GM19099 (cell line): ENCODE results near the gene ST6GALNAC5.

Experiments used
- POLR2A ChIP-seq: IDR thresholded peaks from 3 replicates; pipeline ENCODE4 v1.6.1; 2011; ENCODE audit warnings: low read depth; ENCODE audit not compliant: insufficient read length; ENCODE audit errors: extremely low read depth

ST6GALNAC5 gene

DNA sequence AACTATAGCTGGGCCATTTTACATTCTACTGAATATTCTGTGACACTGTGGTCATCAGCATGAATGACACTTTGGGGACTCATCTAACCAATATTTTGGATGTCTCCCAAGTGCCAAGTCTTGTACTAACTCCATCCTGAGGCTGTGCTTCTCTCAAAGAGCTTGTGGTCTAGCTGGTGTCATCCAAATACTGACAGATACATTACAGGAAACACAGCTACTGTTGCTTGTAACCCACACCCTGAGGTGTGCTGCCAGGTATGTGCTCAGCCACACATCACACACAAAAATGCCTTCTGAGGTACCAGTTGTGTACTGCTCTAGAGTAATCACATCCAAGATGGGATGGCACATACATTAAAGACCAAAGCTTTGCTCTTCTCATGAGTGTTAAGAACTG lies 81.6 kb downstream of the ST6GALNAC5 start:
- no peak for TF ChIP-seq POLR2A

DNA sequence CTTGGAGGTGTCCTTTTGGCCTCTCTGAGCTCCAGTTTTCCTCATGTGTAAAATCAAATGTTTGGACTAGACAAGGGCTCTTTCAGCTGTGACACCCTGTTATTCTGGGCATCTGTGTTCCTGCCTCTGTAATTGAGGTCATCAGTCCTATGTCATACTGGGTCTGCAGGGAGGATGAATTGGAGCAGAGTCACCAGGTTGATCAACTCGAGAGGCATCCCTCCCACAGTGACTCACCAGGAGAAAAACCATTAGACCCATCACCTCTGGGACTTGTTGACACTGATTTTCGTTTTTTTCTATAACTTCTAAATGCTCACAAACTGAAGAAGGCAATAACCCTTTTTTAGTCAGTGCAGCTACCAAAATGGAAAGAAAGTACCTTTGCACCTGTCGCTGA lies 82.2 kb downstream of the ST6GALNAC5 start:
- no peak for TF ChIP-seq POLR2A

DNA sequence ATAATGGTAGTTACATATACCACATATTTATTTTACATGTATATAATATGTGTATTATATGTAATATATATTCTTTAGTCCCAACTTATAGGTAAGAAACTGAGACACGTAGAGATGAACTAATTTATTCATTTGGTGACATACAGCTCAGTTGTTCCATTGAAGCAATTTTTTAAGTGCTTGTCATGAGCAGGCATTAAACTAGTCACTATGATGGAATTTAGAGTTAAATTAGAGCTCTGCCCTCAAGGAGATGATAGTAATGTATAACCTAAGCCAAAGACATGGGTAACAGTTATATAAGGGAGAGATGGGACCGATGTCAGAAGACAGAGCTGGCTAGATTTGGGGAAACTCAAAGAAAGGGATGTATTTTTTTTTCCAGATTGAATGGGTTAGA lies 83.0 kb downstream of the ST6GALNAC5 start:
- TF ChIP-seq POLR2A: no peak

DNA sequence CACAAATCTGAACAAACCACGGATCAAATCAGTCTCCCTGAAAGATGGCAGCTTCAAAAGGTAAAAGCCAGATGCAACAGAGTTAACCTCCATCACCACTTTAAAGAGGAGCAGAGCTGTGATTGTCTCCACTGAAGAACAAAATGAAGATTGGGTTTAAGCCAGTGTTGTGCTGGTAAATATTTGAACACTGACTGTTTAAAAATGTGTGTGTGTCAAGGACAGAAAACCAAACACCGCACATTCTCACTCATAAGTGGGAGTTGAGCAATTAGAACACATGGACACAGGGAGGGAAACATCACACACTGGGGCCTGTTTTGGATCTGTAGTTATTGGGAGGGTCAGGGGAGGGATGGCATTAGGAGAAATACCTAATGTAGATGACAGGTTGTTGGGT lies 83.9 kb downstream of the ST6GALNAC5 start:
- TF ChIP-seq POLR2A: no peak

DNA sequence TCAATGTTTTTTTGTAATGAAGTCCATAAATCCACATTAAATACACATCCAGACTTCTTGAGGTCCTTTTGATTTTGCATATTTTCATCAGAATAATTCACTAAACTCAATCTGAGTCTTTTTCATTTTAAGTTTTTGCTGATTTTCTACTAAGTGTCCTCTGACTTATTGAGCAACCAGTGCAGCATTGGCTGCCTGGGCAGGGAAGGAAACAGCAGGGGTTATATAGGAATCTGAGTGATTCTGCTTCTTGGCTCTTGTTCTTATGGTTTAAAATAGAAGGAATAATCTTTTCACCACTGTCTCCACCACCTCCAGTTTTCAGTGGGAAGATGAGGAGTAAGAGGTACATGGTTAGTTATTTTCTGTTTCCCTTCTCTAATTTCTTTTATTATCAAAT lies 88.4 kb downstream of the ST6GALNAC5 start:
- no peak for TF ChIP-seq POLR2A

- no peak for TF ChIP-seq POLR2A
Observed at GRCh38 chr1:76957961-76958360, 90.7 kb downstream of the ST6GALNAC5 start.

- TF ChIP-seq POLR2A: no peak
Observed at GRCh38 chr1:76958828-76959227, 91.5 kb downstream of the ST6GALNAC5 start.

- no peak for TF ChIP-seq POLR2A
Observed at GRCh38 chr1:76959556-76959955, 92.3 kb downstream of the ST6GALNAC5 start.

DNA sequence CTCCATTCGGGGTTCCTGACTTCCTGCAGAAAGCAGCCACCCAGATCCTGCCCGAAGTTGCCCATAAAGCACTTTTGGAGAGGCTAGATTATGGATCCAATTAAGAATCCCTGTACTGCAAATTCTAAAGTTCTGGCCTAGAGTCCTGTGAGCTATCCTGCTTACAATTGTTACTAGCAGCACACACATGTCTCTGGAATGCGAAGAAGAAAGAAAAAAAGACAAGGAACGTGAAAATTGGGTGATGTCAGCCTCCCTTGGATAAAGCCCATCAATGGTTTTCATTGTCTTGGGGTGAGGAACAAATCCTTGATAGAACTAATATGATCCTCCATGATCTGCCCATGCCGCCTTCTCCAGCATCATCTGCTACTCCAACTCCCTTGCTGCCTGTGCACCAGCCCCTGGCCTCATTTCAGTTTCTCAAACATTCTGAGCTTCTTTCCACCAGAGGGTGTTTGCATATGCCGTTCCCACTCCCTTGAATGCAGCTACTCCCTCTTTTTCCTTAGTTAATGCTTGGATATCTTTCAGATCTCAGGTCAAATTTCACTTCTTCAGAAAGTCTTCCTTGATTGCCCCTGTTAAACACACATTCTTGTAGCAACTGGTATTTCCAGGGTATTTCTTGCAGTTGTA lies 94.0 kb downstream of the ST6GALNAC5 start:
- TF ChIP-seq POLR2A: no peak

- no peak for TF ChIP-seq POLR2A
Observed at GRCh38 chr1:76961820-76962207, 94.5 kb downstream of the ST6GALNAC5 start.

GRCh38 chr1:76989976-76990375 lies 122.7 kb downstream of the ST6GALNAC5 start:
- TF ChIP-seq POLR2A: no peak

DNA sequence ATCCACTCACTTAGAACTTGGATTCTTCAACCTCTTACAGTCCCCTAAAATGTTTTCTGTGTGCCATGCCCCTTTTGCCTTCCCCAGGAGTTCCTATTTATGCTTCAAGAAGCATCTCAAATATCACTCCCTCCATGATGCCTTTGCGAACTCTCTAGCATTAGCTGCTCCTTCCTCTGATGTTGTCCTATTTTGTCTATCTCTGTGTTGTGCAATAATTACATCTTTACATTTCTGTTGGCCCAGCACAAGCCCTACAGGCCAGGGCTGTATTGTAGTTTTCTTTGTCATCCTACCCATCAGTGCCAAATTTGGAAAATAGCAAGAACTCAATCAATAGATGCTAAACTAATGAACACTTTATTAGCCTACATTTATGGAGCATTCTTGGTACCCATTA lies 125.8 kb downstream of the ST6GALNAC5 start:
- no peak for TF ChIP-seq POLR2A

- no peak for TF ChIP-seq POLR2A
Observed at GRCh38 chr1:76998582-76999223, 131.4 kb downstream of the ST6GALNAC5 start.

DNA sequence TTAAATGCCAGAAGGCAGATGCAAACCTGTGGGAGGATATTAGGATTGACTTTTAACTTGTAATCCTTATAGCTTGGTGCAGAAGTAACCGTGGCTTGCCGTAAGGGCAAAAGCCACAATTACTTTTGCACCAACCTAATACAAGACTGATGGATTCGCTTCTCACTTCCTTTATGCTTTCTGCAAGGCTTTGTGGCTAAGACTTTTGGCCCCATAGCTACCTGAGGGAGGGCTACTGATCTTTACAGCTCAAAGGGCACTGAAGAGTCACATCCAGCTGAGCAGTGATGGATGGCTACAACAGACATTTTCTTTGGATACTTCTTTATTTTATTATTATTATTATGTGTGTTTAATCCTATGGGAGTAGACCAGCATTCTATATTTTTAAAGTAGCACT lies 140.4 kb downstream of the ST6GALNAC5 start:
- TF ChIP-seq POLR2A: no peak

DNA sequence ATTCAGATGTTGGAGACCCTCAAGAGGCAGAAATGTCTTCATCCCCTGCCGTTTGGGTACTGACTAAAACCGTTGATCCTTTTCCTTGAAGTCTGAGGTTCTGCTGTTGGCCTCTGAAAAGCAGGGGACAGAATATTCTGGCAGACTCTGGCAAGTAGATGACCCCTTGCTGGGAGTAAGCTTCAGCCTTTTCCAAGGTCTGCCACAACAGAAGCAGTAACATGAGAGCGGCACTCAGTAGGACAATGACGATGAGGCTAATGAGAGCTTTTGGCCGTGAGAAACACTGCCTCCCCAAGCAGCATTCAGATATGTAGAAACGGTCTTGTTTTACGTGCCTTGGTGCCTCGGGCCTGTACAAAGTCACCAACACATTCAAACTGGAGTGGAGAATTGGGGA lies 143.7 kb downstream of the ST6GALNAC5 start:
- TF ChIP-seq POLR2A: no peak

DNA sequence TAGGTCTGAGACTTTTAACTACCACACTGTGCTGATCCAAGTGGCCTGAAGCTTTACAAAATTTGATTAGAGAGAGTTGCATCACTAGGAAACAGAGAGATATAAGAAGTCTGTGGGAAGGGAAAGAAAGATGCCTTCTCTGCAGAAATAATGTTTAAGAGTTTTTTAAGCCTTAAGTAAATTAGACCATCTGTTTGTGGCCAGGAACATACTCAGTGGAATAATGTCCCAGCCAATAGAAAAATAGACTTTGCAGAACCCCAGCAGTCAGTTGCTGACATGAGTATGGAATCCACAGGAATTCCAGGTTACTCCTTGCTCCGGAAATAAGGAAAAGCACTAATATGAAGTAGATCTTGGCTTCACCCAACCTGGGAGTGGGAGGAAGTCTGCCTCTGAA lies 144.8 kb downstream of the ST6GALNAC5 start:
- no peak for TF ChIP-seq POLR2A

DNA sequence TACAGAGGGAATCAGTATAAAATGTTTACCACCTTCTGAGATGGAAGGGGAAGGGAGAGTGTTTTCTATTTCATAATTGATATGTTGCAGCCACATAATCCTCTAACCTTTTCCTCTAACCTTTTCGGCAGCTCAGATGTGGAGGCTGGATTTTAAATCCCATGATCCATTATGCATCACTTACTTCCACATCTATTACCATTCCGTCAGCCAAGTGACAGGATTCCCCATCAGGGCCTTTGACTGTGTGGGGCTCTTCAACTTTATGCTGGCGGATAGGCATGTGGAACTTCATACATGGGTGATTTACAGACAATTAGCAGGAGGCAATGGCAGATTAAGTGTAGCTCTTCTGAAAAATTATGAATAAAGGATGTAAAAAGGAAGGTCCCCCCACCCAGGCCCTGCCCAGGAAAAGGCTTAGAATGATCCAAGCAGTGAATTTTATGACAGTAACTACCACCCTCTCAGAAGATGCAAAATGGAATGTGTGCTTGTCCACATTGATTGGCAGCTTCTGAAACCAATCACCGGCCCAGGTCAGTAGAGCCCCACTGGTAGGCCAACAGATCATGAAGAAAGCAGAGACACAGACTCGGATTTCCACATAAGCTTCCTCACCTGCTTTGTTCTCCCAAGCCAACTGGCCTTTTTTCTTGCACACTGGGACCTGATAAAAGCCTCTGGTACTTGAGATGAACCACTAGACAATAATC lies 147.0 kb downstream of the ST6GALNAC5 start:
- TF ChIP-seq POLR2A: no peak

DNA sequence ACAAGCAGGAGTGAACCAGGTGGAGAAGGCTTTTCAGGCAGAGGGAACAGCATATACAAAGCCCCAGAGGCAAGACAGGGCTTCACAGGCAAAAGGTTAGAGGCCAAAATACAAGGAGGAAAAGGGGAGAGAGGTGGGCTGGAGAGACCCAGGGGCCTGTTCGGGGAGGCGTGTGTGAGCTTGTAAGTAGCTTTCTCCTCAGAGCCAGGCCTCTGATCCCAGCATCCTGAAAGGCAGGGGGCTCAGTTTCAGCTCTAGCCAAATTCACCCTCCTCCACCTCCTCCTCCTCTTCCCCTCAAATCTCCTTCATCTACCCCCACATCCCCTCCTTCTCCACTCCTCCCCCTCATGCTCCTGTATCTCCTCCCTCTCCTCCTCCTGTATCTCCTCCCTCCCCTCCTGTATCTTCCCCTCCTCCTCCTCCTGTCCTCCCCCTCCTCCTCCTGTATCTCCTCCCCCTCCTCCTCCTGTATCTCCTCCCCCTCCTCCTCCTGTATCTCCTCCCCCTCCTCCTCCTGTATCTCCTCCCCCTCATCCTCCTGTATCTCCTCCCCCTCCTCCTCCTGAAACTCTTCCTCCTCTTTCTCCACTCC lies 148.6 kb downstream of the ST6GALNAC5 start:
- TF ChIP-seq POLR2A: no peak
